GM21737 (cell line): ENCODE results near the gene CLDN7.

Experiments
- ATAC-seq: cut with Tn5 transposase; IDR thresholded peaks from one replicate; pipeline ENCODE4 v1.9.1; 2021; ENCODE audit warnings: mild to moderate bottlenecking, moderate library complexity; ENCODE audit not compliant: unreplicated experiment

CLDN7 gene

GRCh38 chr17:7289256-7290032 lies 27.2 kb upstream of the CLDN7 start:
- no peak for ATAC-seq

GRCh38 chr17:7285679-7286078 lies 23.4 kb upstream of the CLDN7 start:
- no peak for ATAC-seq

- no peak for ATAC-seq
Measured at GRCh38 chr17:7284911-7285310, 22.6 kb upstream of the CLDN7 start.

- no peak for ATAC-seq
Measured at GRCh38 chr17:7283471-7284216, 21.4 kb upstream of the CLDN7 start.

GRCh38 chr17:7282752-7283321 lies 20.6 kb upstream of the CLDN7 start:
- no peak for ATAC-seq

- ATAC-seq: no peak
Measured at GRCh38 chr17:7281953-7282751, 19.9 kb upstream of the CLDN7 start.

GRCh38 chr17:7281074-7281952 lies 19.0 kb upstream of the CLDN7 start, which contains the start of gene SLC2A4:
Gene SLC2A4, plus strand, starts transcription at chr17:7281718. Its CDS starts 217 bp downstream, at chr17:7281935.
- ATAC-seq: peak; percentile 48

- ATAC-seq: peak; percentile 63
Measured at GRCh38 chr17:7280519-7281073, 18.3 kb upstream of the CLDN7 start.

GRCh38 chr17:7279448-7279847 lies 17.2 kb upstream of the CLDN7 start:
- ATAC-seq: no peak

GRCh38 chr17:7266784-7267183 lies 4.5 kb upstream of the CLDN7 start:
- ATAC-seq: no peak

GRCh38 chr17:7263801-7264078 lies 1.5 kb upstream of the CLDN7 start:
- ATAC-seq: no peak

GRCh38 chr17:7262935-7263800 lies 890 bp upstream of the CLDN7 start:
- ATAC-seq: no peak

GRCh38 chr17:7261379-7262191 lies 693 bp downstream of the CLDN7 start:
- no peak for ATAC-seq

GRCh38 chr17:7260651-7261378 lies 1.5 kb downstream of the CLDN7 start:
- no peak for ATAC-seq

GRCh38 chr17:7260151-7260550 lies 2.1 kb downstream of the CLDN7 start:
- no peak for ATAC-seq

- ATAC-seq: no peak
Measured at GRCh38 chr17:7259555-7259889, 2.8 kb downstream of the CLDN7 start.

- no peak for ATAC-seq
Measured at GRCh38 chr17:7258731-7259554, 3.3 kb downstream of the CLDN7 start.
